Adrenal gland (tissue), 12 donors: ENCODE results near the gene KLHDC7A. TPM values are rescaled to one million over a fixed set of nuclear protein-coding genes. Genes with fewer than 3 reads are reported as not detected.

ENCODE experiments used
- DNase-seq, 7 donors: peaks; one replicate each; pipeline ENCODE4 v3.0.0-alpha.2; 2019 to 2020
- H3K27ac ChIP-seq, 5 donors: fragments of 200-600 bp; sonication (generic) in 4 of 5; 1 replicate in 3 of 5; 2 replicates in 2 of 5; pipeline versions ENCODE4 v1.5.1 to v1.8.0; 2016 to 2020; ENCODE audit warnings: mild to moderate bottlenecking in 1 of 5
- H3K27me3 ChIP-seq: fragments of 200-600 bp; 2 replicates; pipeline ENCODE4 v1.8.0; 2021
- H3K36me3 ChIP-seq, 2 donors: fragments of 200-600 bp; replicated peaks in 1 of 2; 1 replicate in 1 of 2; 2 replicates in 1 of 2; pipeline versions ENCODE4 v1.5.1 to v1.8.0; 2018 to 2022
- H3K4me1 ChIP-seq, 2 donors: fragments of 200-600 bp; replicated peaks in 1 of 2; 1 replicate in 1 of 2; 2 replicates in 1 of 2; pipeline versions ENCODE4 v1.5.1 to v1.8.0; 2018 to 2021
- H3K4me3 ChIP-seq, 4 donors: fragments of 200-600 bp; sonication (generic) in 3 of 4; one replicate each; pipeline ENCODE4 v1.5.1; 2016 to 2018
- H3K9me3 ChIP-seq, 3 donors: fragments of 200-600 bp; sonication (generic) in 1 of 3; replicated peaks in 1 of 3; 1 replicate in 2 of 3; 2 replicates in 1 of 3; pipeline versions ENCODE4 v1.5.1 to v1.8.0; 2016 to 2021
- POLR2A ChIP-seq, 2 donors: fragments of 450-650 bp; IDR thresholded peaks; one replicate each; pipeline ENCODE4 v1.6.1; 2017; ENCODE audit warnings: antibody characterized with exemption in 2 of 2, mild to moderate bottlenecking in 2 of 2, moderate library complexity in 1 of 2
- WGBS, 4 donors: extraction: QIAGEN DNeasy Blood & Tissue Kit in 2 of 4; methylation state at CpG; one replicate each; pipeline versions ENCODE4 v1.1.5 to v1.1.7; 2013 to 2017; 5-methylcytosine and 5-hydroxymethylcytosine counted together
- intact Hi-C, 2 donors: fragments of 100-400 bp; cut with DNase I; formaldehyde crosslinking; loops; one replicate each; pipeline versions ENCODE4 v1.14.1 to v1.15.0; 2022 to 2023
- polyA plus RNA-seq, 3 donors: library from polyadenylated mRNA; stranded (reverse); fragments of 200-250 nt in 2 of 3; fragments of 350-450 nt in 1 of 3; fragmentation: Illumina TruSeq in 1 of 3; extraction: RNeasy Lipid Tissue Mini Kit (QIAGEN cat#74804) in 1 of 3; gene quantifications; one replicate each; pipeline ENCODE4 v1.2.3, GENCODE V29; 2013 to 2014
- total RNA-seq, 9 donors: library from RNA; depleted of rRNA in 4 of 9; stranded (reverse); fragments of >200 nt in 4 of 9; fragments of 120-200 nt in 1 of 9; fragmentation: NEBNext Ultra II Directional in 1 of 9; extraction: Animal tissue kit (Norgen Biotek cat#: 25700) in 1 of 9; gene quantifications; one replicate each; pipeline versions ENCODE4 v1.1.0 to v1.2.4, GENCODE V29; 2013 to 2023
- TF ChIP-seq, protein P1 (sequence below), 6 experiments: fragments of 450-650 bp in 4 of 6; fragments of 200-600 bp in 2 of 6; sonication (generic) in 1 of 6; IDR thresholded peaks; 1 replicate in 5 of 6; 2 replicates in 1 of 6; pipeline versions ENCODE4 v1.5.1 to v1.8.0; 2016 to 2021; ENCODE audit warnings: antibody characterized with exemption in 6 of 6, mild to moderate bottlenecking in 2 of 6, moderate library complexity in 1 of 6
- donor health status: healthy with polysubstance abuse.
- donor health status: Bipolar disorder and iron deficiency.
- donor health status: DM: yes; HTN: yes; CAD: no.
- donor health status: DM: no; HTN: no; CAD: no.
- donor health status: DM: no; HTN: no; CAD: no.
- donor health status: DM: yes; HTN: yes; CAD: no.

The KLHDC7A gene
- total and polyA plus RNA-seq, 12 donors: under 0.01 TPM; not detected in 11

DNA sequence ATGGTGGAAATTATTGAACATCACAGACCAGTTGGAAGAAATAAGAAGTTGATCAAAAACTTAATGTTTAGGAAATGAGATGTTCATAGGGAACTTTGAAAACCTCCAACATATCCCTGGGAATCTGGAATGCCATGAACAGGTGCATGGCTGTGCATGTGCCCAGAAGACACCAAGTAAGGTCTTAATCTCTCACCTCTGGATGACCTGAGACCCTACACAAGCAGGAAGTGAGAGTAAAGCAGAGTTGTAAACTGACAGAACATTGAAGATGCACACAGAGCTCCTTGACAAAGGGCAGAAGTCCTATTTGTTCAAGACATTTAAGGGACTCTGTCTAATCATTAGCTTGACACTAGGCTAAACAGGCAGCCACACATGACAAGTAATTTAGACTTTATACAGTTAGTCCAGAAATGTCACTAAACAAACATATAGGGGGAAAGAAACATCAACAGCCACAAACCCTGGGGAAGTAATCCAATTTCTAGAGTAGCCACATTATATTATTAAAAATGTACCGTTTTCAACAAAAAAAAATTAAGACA, 34.5 kb downstream of the KLHDC7A start:
- no peaks in the 10 kb centered on the region for H3K27me3 ChIP-seq
- intact Hi-C loops: no loop called here
- no peak overlapping the region for H3K4me3 ChIP-seq
- no peaks in the 10 kb centered on the region for H3K36me3 ChIP-seq
- peaks cover 0 to 16% (median 7%) of the 10 kb centered on the region in 3 donors for H3K9me3 ChIP-seq
- DNase-seq: no peak
- no peak overlapping the region for H3K27ac ChIP-seq
- no peak for TF ChIP-seq POLR2A (IDR thresholded peaks at IDR 0.05)
- TF ChIP-seq, protein P1, sequence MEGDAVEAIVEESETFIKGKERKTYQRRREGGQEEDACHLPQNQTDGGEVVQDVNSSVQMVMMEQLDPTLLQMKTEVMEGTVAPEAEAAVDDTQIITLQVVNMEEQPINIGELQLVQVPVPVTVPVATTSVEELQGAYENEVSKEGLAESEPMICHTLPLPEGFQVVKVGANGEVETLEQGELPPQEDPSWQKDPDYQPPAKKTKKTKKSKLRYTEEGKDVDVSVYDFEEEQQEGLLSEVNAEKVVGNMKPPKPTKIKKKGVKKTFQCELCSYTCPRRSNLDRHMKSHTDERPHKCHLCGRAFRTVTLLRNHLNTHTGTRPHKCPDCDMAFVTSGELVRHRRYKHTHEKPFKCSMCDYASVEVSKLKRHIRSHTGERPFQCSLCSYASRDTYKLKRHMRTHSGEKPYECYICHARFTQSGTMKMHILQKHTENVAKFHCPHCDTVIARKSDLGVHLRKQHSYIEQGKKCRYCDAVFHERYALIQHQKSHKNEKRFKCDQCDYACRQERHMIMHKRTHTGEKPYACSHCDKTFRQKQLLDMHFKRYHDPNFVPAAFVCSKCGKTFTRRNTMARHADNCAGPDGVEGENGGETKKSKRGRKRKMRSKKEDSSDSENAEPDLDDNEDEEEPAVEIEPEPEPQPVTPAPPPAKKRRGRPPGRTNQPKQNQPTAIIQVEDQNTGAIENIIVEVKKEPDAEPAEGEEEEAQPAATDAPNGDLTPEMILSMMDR (IDR thresholded peaks at IDR 0.05): no peak
- H3K4me1 ChIP-seq: no peaks in the 10 kb centered on the region
- 71 to 94% (median 77%) methylated on average over 1 of the region's 1 CpG for WGBS, 4 donors

- H3K4me3 ChIP-seq: no peak overlapping the region
- peaks cover 0 to 16% (median 7%) of the 10 kb centered on the region in 3 donors for H3K9me3 ChIP-seq
- H3K36me3 ChIP-seq: no peaks in the 10 kb centered on the region
- DNase-seq: no peak
- WGBS, 4 donors: 68 to 76% (median 73%) methylated on average over 1 of the region's 1 CpG
- H3K27me3 ChIP-seq: no peaks in the 10 kb centered on the region
- no peak overlapping the region for H3K27ac ChIP-seq
- intact Hi-C loops: no loop called here
- TF ChIP-seq POLR2A (IDR thresholded peaks at IDR 0.05): no peak
- TF ChIP-seq, protein P1 (IDR thresholded peaks at IDR 0.05): no peak
- no peaks in the 10 kb centered on the region for H3K4me1 ChIP-seq
Observed at GRCh38 chr1:18516473-18516872, 35.7 kb downstream of the KLHDC7A start.

- 73 to 80% (median 75%) methylated on average over 6 of the region's 6 CpGs for WGBS, 4 donors
- Histone ChIP-seq H3K4me1 (no peaks in the 10 kb centered on the region), H3K9me3 (no peaks in the 10 kb centered on the region), H3K36me3 (no peaks in the 10 kb centered on the region), H3K27me3 (peaks cover 3% of the 10 kb centered on the region), H3K4me3 (no peak overlapping the region), H3K27ac (no peak overlapping the region)
- intact Hi-C loops: no loop called here
- TF ChIP-seq, protein P1 (IDR thresholded peaks at IDR 0.05): no peak
- no peak for TF ChIP-seq POLR2A (IDR thresholded peaks at IDR 0.05)
- DNase-seq: peak in 1 of 7 donors; percentile 10
Observed at GRCh38 chr1:18526436-18527275, 45.9 kb downstream of the KLHDC7A start.

GRCh38 chr1:18527514-18527913, 46.8 kb downstream of the KLHDC7A start:
- peak in 1 of 7 donors; percentile 15 for DNase-seq
- H3K9me3 ChIP-seq: no peaks in the 10 kb centered on the region
- intact Hi-C loops: no loop called here

More at GRCh38 chr1:18527514-18527913, 46.8 kb downstream of the KLHDC7A start:
- Histone ChIP-seq H3K4me3 (no peak overlapping the region), H3K27me3 (peaks cover 7% of the 10 kb centered on the region), H3K4me1 (no peaks in the 10 kb centered on the region), H3K36me3 (no peaks in the 10 kb centered on the region), H3K27ac (no peak overlapping the region)
- 75 to 81% (median 78%) methylated on average over 4 of the region's 4 CpGs for WGBS, 4 donors
- no peak for TF ChIP-seq POLR2A (IDR thresholded peaks at IDR 0.05)
- TF ChIP-seq, protein P1 (IDR thresholded peaks at IDR 0.05): no peak
